Ovary (tissue), 9 donors: ENCODE measurements around the gene UCN. TPM values are rescaled to one million over a fixed set of nuclear protein-coding genes. Genes with fewer than 3 reads are reported as not detected.

ENCODE experiments used
- DNase-seq, 5 donors: peaks; one replicate each; pipeline ENCODE4 v3.0.0-alpha.2; 2019 to 2020
- H3K27ac ChIP-seq, 2 donors: fragments of 200-600 bp; one replicate each; pipeline versions ENCODE4 v1.5.1 to v1.8.0; 2019 to 2022
- H3K27me3 ChIP-seq: fragments of 200-600 bp; one replicate; pipeline ENCODE4 v1.8.0; 2022
- H3K36me3 ChIP-seq: fragments of 200-600 bp; sonication (generic); one replicate; pipeline ENCODE4 v1.5.1; 2019
- H3K4me1 ChIP-seq: one replicate; pipeline ENCODE4 v1.8.1; 2013; ENCODE audit warnings: mild to moderate bottlenecking, moderate library complexity; ENCODE audit not compliant: insufficient read depth
- H3K4me3 ChIP-seq: fragments of 200-600 bp; sonication (generic); one replicate; pipeline ENCODE4 v1.5.1; 2017
- H3K9me3 ChIP-seq, 2 donors: fragments of 200-600 bp in 1 of 2; sonication (generic) in 1 of 2; one replicate each; pipeline versions ENCODE4 v1.5.1 to v1.8.1; 2013 to 2019; ENCODE audit warnings: mild to moderate bottlenecking in 1 of 2, moderate library complexity in 1 of 2
- EP300 ChIP-seq: sonication (generic); formaldehyde crosslinking; IDR thresholded peaks from one replicate; pipeline ENCODE4 v1.6.1; 2017; ENCODE audit warnings: antibody characterized with exemption
- POLR2A ChIP-seq: fragments of 450-650 bp; IDR thresholded peaks from one replicate; pipeline ENCODE4 v1.6.1; 2017; ENCODE audit warnings: antibody characterized with exemption, mild to moderate bottlenecking, moderate library complexity
- WGBS, 3 donors: extraction: QIAGEN DNeasy Blood & Tissue Kit in 1 of 3; methylation state at CpG; one replicate each; pipeline versions ENCODE4 v1.1.5 to v1.1.7; 2013 to 2017; 5-methylcytosine and 5-hydroxymethylcytosine counted together
- intact Hi-C, 4 donors: fragments of 100-400 bp; cut with DNase I; formaldehyde crosslinking; loops; one replicate each; pipeline versions ENCODE4 v1.11.0 to v1.15.1; 2022 to 2023
- polyA plus RNA-seq, 2 donors: library from polyadenylated mRNA; stranded (reverse); fragments of 200-250 nt in 1 of 2; fragments of 350-450 nt in 1 of 2; fragmentation: Illumina TruSeq in 1 of 2; extraction: RNeasy Lipid Tissue Mini Kit (QIAGEN cat#74804) in 1 of 2; gene quantifications; one replicate each; pipeline ENCODE4 v1.2.3, GENCODE V29; 2013 to 2014
- total RNA-seq, 7 donors: library from RNA; depleted of rRNA in 2 of 7; stranded (reverse); fragments of >200 nt in 2 of 7; fragmentation: NEBNext Ultra II Directional in 3 of 7; extraction: Animal tissue kit (Norgen Biotek cat#: 25700) in 3 of 7; gene quantifications; one replicate each; pipeline versions ENCODE4 v1.1.0 to v1.2.4, GENCODE V29; 2016 to 2023
- TF ChIP-seq, protein P1 (sequence below), 3 donors: fragments of 450-650 bp in 2 of 3; fragments of 200-600 bp in 1 of 3; IDR thresholded peaks; one replicate each; pipeline versions ENCODE4 v1.5.1 to v1.8.0; 2016 to 2022; ENCODE audit warnings: antibody characterized with exemption in 3 of 3, mild to moderate bottlenecking in 1 of 3
- donor health status: DM: no; HTN: no; CAD: no; lungs with moderate emphysema.
- donor health status: DM: no; HTN: no; CAD: no.
- donor health status: Bipolar disorder and iron deficiency.
- donor health status: DM: yes; HTN: yes; CAD: no.
- donor health status: DM: no; HTN: no; CAD: no.
- donor health status: DM: yes; HTN: yes; CAD: no.

Gene UCN
- total and polyA plus RNA-seq, 9 donors, result 1.4 to 5.6 (median 1.6) TPM; not detected in 1

DNA sequence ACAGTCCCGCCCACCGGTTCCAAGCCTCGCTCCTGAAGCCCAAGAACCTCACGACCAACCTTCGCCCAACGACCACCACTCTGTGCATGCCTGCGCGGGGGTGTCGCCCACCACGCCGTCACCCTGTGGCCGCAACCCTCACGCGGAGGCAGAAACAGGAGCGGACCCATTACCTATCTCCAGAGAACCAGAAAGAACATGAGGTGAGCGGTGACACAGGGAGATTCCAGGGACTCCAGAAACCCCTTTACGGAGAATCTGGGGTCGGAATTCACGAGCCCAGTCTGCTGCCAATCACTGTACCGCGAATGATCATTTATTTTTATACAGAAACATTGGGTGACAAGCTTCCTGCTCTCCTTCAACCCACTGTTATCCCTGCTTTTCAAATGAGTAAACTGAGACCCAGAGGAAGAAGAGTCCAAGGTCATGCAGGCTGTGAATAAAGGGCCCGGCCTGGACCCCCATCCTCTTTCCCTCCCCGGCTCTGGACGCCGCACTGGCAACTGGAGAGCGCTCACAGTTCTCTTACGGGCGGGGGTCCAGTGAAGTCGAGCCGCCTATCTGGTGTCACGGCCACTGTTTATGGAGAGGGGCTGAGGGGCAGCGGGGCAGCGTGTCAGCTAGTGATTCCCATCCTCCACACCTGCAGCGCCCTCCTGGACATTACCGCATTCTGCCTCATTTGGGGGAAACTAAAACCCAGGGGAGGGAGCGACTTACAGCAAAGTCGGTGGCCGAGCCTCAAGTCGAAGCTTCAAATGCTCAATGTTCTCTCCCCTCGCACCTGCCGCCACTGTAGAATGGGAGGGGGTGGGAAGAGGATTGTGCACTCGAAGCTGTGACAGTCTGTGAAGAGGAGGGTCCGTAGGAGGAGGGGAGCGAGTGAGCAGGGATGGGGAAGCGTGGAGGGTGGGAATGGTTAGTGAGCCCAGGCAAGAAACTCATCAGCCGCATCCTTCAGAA lies 44.7 kb downstream of the UCN start:
- H3K27me3 ChIP-seq, result no peaks in the 10 kb centered on the region
- H3K9me3 ChIP-seq, result no peaks in the 10 kb centered on the region
- H3K4me3 ChIP-seq, result peak overlapping the region; percentile 29
- H3K4me1 ChIP-seq, result peaks cover 9% of the 10 kb centered on the region
- H3K36me3 ChIP-seq, result no peaks in the 10 kb centered on the region
- no peak for TF ChIP-seq EP300
- TF ChIP-seq POLR2A, result no peak
- TF ChIP-seq, protein P1, sequence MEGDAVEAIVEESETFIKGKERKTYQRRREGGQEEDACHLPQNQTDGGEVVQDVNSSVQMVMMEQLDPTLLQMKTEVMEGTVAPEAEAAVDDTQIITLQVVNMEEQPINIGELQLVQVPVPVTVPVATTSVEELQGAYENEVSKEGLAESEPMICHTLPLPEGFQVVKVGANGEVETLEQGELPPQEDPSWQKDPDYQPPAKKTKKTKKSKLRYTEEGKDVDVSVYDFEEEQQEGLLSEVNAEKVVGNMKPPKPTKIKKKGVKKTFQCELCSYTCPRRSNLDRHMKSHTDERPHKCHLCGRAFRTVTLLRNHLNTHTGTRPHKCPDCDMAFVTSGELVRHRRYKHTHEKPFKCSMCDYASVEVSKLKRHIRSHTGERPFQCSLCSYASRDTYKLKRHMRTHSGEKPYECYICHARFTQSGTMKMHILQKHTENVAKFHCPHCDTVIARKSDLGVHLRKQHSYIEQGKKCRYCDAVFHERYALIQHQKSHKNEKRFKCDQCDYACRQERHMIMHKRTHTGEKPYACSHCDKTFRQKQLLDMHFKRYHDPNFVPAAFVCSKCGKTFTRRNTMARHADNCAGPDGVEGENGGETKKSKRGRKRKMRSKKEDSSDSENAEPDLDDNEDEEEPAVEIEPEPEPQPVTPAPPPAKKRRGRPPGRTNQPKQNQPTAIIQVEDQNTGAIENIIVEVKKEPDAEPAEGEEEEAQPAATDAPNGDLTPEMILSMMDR (IDR thresholded peaks at IDR 0.05), result no peak
- H3K27ac ChIP-seq, result no peak overlapping the region
- no peak for DNase-seq
- 1 to 2% (median 2%) methylated on average over 46 of the region's 46 CpGs for WGBS, 3 donors
- intact Hi-C loops, result no loop called here

GRCh38 chr2:27262379-27263286 lies 45.6 kb downstream of the UCN start, which contains the start of gene SLC30A3:
Gene SLC30A3 (minus strand): TSS chr2:27263047. CDS start chr2:27262906, 141 bp downstream.
- peak within 1 kb of the TSS; percentile 29 for H3K4me3 ChIP-seq
- TF ChIP-seq POLR2A (no peak), EP300 (no peak)
- TF ChIP-seq, protein P1 (IDR thresholded peaks at IDR 0.05), result no peak
- no peaks in the 10 kb centered on the region for H3K36me3 ChIP-seq
- H3K9me3 ChIP-seq, result no peaks in the 10 kb centered on the region
- peaks cover 9% of the 10 kb centered on the region for H3K4me1 ChIP-seq
- no peaks in the 10 kb centered on the region for H3K27me3 ChIP-seq
- intact Hi-C loops, result no loop called here
- peak; percentile 37 to 72 (median 59) for DNase-seq
- no peak within 1 kb of the TSS for H3K27ac ChIP-seq
- WGBS, 3 donors, result 0 to 1% (median 1%) methylated on average over 25 to 96 of the region's 96 CpGs

DNA sequence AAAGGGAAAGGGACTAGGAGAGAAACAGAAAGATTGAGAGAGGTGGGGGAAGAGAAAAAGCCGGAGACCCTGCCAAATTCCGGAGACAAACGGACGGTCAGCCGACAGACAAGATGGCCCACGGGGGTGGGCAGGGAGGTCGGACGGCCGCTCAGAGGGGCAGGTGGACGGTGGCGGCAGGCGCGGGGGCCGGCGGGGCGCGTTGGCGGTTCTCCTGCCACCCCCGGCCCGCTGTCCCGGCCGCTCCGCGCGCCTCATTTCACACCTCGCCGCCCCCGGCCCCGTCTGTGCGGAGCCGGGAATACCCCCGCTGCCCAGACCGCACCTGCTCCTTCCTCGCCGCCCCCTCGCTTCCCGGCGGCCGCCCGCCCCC lies 46.3 kb downstream of the UCN start:
- Histone ChIP-seq H3K4me3 (no peak overlapping the region), H3K27ac (no peak overlapping the region), H3K27me3 (no peaks in the 10 kb centered on the region), H3K36me3 (no peaks in the 10 kb centered on the region), H3K9me3 (no peaks in the 10 kb centered on the region), H3K4me1 (peaks cover 9% of the 10 kb centered on the region)
- TF ChIP-seq EP300 (no peak), POLR2A (no peak)
- TF ChIP-seq, protein P1 (IDR thresholded peaks at IDR 0.05), result no peak
- no peak for DNase-seq
- intact Hi-C loops, result no loop called here
- 1 to 5% (median 3%) methylated on average over 21 to 40 of the region's 40 CpGs for WGBS, 3 donors

DNA sequence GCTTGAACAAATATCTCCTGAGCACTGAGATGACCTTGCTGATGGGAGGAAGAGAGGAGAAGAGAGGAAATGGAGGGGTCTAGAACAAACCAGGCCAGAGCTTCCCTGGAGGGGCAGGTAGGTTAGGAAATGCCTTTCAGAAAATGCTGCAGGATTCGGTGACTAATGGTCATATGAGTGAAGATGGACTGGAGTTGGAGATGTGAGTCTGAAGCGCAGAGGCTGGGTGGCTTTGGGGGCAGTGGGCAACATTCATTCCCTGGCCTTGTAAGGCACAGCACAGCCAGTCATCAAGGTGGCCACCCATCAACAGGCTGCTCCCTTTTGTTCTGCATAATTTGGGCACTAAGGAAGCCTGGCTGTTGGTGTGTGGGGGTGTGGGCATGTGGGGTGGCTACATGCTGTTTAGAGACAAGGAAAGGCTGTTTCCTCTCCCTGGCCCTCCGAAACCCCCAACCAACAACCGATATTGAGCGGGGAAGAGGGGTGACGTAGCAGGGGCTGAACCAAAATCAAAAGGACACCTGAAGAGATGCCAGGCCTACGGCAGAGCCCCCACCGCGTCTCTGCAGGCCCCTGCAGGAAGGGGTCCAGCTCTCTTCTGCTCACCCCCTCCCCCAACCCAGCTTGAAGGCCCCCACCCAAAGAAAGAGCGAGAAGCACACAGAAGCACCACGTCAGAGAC lies 46.9 kb downstream of the UCN start:
- no peak overlapping the region for H3K4me3 ChIP-seq
- no peak for DNase-seq
- H3K27ac ChIP-seq, result no peak overlapping the region
- no peaks in the 10 kb centered on the region for H3K36me3 ChIP-seq
- WGBS, 3 donors, result 35 to 53% (median 44%) methylated on average over 11 of the region's 11 CpGs
- H3K27me3 ChIP-seq, result no peaks in the 10 kb centered on the region
- H3K9me3 ChIP-seq, result no peaks in the 10 kb centered on the region
- H3K4me1 ChIP-seq, result peaks cover 9% of the 10 kb centered on the region
- TF ChIP-seq EP300 (no peak), POLR2A (no peak)
- TF ChIP-seq, protein P1 (IDR thresholded peaks at IDR 0.05), result no peak
- intact Hi-C loops, result no loop called here
